Nephron progenitor cell (in vitro differentiated cells): ENCODE measurements around the gene INSRR.

ENCODE experiments used
- DNase-seq: peaks from one replicate; pipeline ENCODE4 v3.0.0; 2021
- H3K27ac Mint-ChIP-seq: 2 replicates; pipeline ENCODE4 v1.8.0; 2021; ENCODE audit warnings: mild to moderate bottlenecking, moderate library complexity, mixed read lengths
- H3K27me3 Mint-ChIP-seq: 2 replicates; pipeline ENCODE4 v1.8.0; 2021; ENCODE audit warnings: mild to moderate bottlenecking, low read depth, mixed read lengths; ENCODE audit not compliant: poor library complexity
- H3K36me3 Mint-ChIP-seq: 2 replicates; pipeline ENCODE4 v1.8.0; 2021; ENCODE audit warnings: low read depth, mixed read lengths
- H3K4me1 Mint-ChIP-seq: 2 replicates; pipeline ENCODE4 v1.8.0; 2021; ENCODE audit warnings: mixed read lengths
- H3K4me3 Mint-ChIP-seq: 2 replicates; pipeline ENCODE4 v1.8.0; 2021; ENCODE audit warnings: mild to moderate bottlenecking, moderate library complexity, mixed read lengths
- H3K9me3 Mint-ChIP-seq: 2 replicates; pipeline ENCODE4 v1.8.0; 2021; ENCODE audit warnings: mild to moderate bottlenecking, moderate library complexity, mixed read lengths
- TF ChIP-seq, protein P1 (sequence below): fragments of 200-600 bp; sonication (generic); IDR thresholded peaks from 2 replicates; pipeline ENCODE4 v1.5.0; 2021; ENCODE audit warnings: antibody characterized with exemption

Gene INSRR

GRCh38 chr1:156862584-156862983 is 3.7 kb upstream of the INSRR start:
- DNase-seq = no peak
- Mint-ChIP-seq H3K27me3 (peaks cover 71% of the 10 kb centered on the region), H3K9me3 (no peaks in the 10 kb centered on the region), H3K27ac (no peak overlapping the region), H3K4me3 (no peak overlapping the region), H3K4me1 (peaks cover 76% of the 10 kb centered on the region), H3K36me3 (no peaks in the 10 kb centered on the region)
- TF ChIP-seq, protein P1, sequence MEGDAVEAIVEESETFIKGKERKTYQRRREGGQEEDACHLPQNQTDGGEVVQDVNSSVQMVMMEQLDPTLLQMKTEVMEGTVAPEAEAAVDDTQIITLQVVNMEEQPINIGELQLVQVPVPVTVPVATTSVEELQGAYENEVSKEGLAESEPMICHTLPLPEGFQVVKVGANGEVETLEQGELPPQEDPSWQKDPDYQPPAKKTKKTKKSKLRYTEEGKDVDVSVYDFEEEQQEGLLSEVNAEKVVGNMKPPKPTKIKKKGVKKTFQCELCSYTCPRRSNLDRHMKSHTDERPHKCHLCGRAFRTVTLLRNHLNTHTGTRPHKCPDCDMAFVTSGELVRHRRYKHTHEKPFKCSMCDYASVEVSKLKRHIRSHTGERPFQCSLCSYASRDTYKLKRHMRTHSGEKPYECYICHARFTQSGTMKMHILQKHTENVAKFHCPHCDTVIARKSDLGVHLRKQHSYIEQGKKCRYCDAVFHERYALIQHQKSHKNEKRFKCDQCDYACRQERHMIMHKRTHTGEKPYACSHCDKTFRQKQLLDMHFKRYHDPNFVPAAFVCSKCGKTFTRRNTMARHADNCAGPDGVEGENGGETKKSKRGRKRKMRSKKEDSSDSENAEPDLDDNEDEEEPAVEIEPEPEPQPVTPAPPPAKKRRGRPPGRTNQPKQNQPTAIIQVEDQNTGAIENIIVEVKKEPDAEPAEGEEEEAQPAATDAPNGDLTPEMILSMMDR = no peak

GRCh38 chr1:156860628-156861423 is 1.9 kb upstream of the INSRR start, which contains the start of gene NTRK1:
NTRK1 (plus strand) TSS chr1:156860865; CDS start chr1:156860935, 70 bp downstream.
- H3K4me3 Mint-ChIP-seq = peak within 1 kb of the TSS; percentile 84
- H3K27me3 Mint-ChIP-seq = peaks cover 79% of the 10 kb centered on the region
- TF ChIP-seq, protein P1 = no peak
- H3K36me3 Mint-ChIP-seq = no peaks in the 10 kb centered on the region
- peaks cover 76% of the 10 kb centered on the region for H3K4me1 Mint-ChIP-seq
- H3K27ac Mint-ChIP-seq = no peak within 1 kb of the TSS
- DNase-seq = peak; percentile 71
- H3K9me3 Mint-ChIP-seq = no peaks in the 10 kb centered on the region

- TF ChIP-seq, protein P1 = peak; percentile 79
- Mint-ChIP-seq H3K4me1 (peaks cover 73% of the 10 kb centered on the region), H3K27ac (no peak overlapping the region), H3K4me3 (peak overlapping the region; percentile 84), H3K27me3 (peaks cover 78% of the 10 kb centered on the region), H3K36me3 (no peaks in the 10 kb centered on the region), H3K9me3 (no peaks in the 10 kb centered on the region)
- peak; percentile 75 for DNase-seq
Measured at GRCh38 chr1:156860113-156860627, 1.3 kb upstream of the INSRR start.

- Mint-ChIP-seq H3K4me3 (peak overlapping the region; percentile 84), H3K9me3 (no peaks in the 10 kb centered on the region), H3K36me3 (no peaks in the 10 kb centered on the region), H3K4me1 (peaks cover 74% of the 10 kb centered on the region), H3K27me3 (peaks cover 76% of the 10 kb centered on the region), H3K27ac (no peak overlapping the region)
- TF ChIP-seq, protein P1 = no peak
- peak; percentile 40 for DNase-seq
Measured at GRCh38 chr1:156859523-156860112, 701 bp upstream of the INSRR start.

DNA sequence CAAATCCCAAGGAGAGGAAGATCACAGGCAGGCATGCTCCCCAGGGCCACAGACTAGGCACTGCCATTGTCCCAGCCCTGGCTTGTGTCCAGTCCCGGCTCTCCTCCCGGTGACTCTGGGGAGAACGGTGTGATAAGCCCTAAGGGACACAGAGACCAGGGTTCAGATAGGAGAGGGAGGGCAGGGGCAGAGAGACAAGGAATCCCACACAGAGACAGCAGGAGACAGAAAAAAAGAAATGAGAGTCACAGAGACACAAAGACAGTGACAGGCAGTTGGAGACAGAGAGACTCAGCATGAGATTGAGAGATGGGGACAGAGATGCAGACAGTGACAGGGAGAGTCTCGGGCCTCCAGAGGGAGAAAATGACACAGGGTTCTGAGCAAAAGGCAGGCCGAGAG is 361 bp downstream of the INSRR start:
- H3K27me3 Mint-ChIP-seq = peaks cover 76% of the 10 kb centered on the region
- H3K9me3 Mint-ChIP-seq = no peaks in the 10 kb centered on the region
- TF ChIP-seq, protein P1 = no peak
- no peak overlapping the region for H3K27ac Mint-ChIP-seq
- DNase-seq = no peak
- peak overlapping the region; percentile 82 for H3K4me3 Mint-ChIP-seq
- H3K36me3 Mint-ChIP-seq = no peaks in the 10 kb centered on the region
- peaks cover 73% of the 10 kb centered on the region for H3K4me1 Mint-ChIP-seq
